ENCODE measurements around the gene IFNA10.
"Not testable (repeated sequence)": the region's sequence is repeated elsewhere in the genome, so short reads cannot be mapped to it uniquely, and the experiment has no call there.

Gene IFNA10

GRCh38 chr9:21207043-21207442 is at the start of gene IFNA10:
Gene IFNA10 (minus strand): TSS chr9:21207143. CDS start chr9:21207097, 46 bp downstream.
- not testable (repeated sequence) for DNase-seq

- no peak for DNase-seq
Measured at GRCh38 chr9:21255538-21256212, 48.7 kb upstream of the IFNA10 start.

GRCh38 chr9:21252721-21253547 is 46.0 kb upstream of the IFNA10 start:
- peak; percentile 21 for DNase-seq

- DNase-seq: no peak
Measured at GRCh38 chr9:21251638-21252037, 44.7 kb upstream of the IFNA10 start.

GRCh38 chr9:21251190-21251589 is 44.2 kb upstream of the IFNA10 start:
- no peak for DNase-seq

- DNase-seq: no peak
Measured at GRCh38 chr9:21244836-21245235, 37.9 kb upstream of the IFNA10 start.

- DNase-seq: no peak
Measured at GRCh38 chr9:21239911-21240310, 33.0 kb upstream of the IFNA10 start, which contains the start of gene IFNA14. Gene IFNA14 (minus strand): TSS chr9:21240005. CDS start chr9:21239935, 70 bp downstream.

GRCh38 chr9:21236360-21236714 is 29.4 kb upstream of the IFNA10 start:
- DNase-seq: not testable (repeated sequence)

- DNase-seq: peak; percentile 60
Measured at GRCh38 chr9:21235468-21236359, 28.8 kb upstream of the IFNA10 start.

GRCh38 chr9:21234153-21234687 is 27.3 kb upstream of the IFNA10 start:
- DNase-seq: no peak

- DNase-seq: no peak
Measured at GRCh38 chr9:21233258-21233657, 26.3 kb upstream of the IFNA10 start.

GRCh38 chr9:21228122-21228521 is 21.2 kb upstream of the IFNA10 start, which contains the start of gene IFNA17:
Gene IFNA17 (minus strand): TSS chr9:21228222. CDS start chr9:21228173, 49 bp downstream.
- no peak for DNase-seq

GRCh38 chr9:21217211-21217610 is 10.3 kb upstream of the IFNA10 start, which contains the start of gene IFNA16:
Gene IFNA16 (minus strand): TSS chr9:21217311. CDS start chr9:21217305, 6 bp downstream.
- DNase-seq: not testable (repeated sequence)

- DNase-seq: peak; percentile 18
Measured at GRCh38 chr9:21213411-21214326, 6.7 kb upstream of the IFNA10 start.

GRCh38 chr9:21212160-21212559 is 5.2 kb upstream of the IFNA10 start:
- not testable (repeated sequence) for DNase-seq

- DNase-seq: not testable (repeated sequence)
Measured at GRCh38 chr9:21210782-21211181, 3.8 kb upstream of the IFNA10 start.

GRCh38 chr9:21210311-21210710 is 3.4 kb upstream of the IFNA10 start:
- DNase-seq: no peak

- no peak for DNase-seq
Measured at GRCh38 chr9:21205204-21205603, 1.7 kb downstream of the IFNA10 start.

GRCh38 chr9:21202105-21202504 is 4.8 kb downstream of the IFNA10 start, which contains the start of gene IFNA7:
Gene IFNA7 (minus strand): TSS chr9:21202205. CDS start chr9:21202165, 40 bp downstream.
- not testable (repeated sequence) for DNase-seq

- peak; percentile 57 for DNase-seq
Measured at GRCh38 chr9:21194867-21195776, 11.8 kb downstream of the IFNA10 start.
